ELR (cell line): ENCODE results near the gene SCUBE3.

Source experiments
- DNase-seq: peaks from one replicate; pipeline ENCODE4 v3.0.0-alpha.2; 2015; ENCODE audit warnings: low read depth

SCUBE3 gene

DNA sequence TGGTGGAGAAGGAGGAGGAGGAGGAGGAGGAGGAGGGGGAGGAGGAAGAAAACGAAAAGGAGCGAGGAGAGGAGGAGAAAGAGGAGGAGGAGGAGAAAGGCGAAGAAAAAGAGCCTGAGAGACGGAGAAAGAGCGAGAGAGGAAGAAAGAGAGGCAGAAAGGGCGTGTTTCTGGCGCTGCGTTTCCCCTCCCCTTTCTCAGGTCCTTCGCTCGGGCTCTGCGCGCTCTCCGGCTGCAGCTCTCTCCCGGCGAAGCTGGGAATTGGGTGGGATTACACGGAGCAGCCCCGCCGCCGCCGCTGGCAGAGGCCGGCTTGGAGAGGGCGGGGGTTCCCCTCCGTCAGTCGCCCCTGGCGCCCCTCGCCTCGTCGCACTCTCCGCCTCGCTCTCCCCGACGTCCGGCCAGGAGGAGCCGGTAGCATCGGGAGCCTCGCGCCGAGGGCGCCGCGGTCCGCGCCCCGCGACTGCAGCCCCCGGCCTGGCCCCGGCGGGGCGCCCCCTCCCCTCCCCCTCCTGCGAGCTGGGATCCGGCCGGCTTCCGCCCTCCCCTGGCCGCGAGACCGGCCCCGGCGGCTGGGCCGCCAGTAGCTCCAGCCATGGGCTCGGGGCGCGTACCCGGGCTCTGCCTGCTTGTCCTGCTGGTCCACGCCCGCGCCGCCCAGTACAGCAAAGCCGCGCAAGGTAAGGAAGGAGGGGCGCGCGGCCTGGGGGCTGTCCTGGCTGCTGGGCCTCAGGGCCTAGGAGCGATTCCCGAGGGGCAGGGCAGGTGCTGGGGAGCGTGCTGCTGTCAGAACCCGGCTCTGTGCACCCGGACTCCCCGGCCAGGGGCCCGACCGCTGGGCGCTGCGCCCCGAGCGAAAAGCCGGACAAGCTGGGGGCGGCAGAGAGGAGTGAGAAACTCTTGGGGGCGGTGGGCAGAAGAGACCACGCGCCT, at the start of gene SCUBE3:
Gene SCUBE3, plus strand, starts transcription at position 133 of the 933 bp plus-strand sequence. Its CDS starts 463 bp downstream, at position 596.
- peak; percentile 66 for DNase-seq

DNA sequence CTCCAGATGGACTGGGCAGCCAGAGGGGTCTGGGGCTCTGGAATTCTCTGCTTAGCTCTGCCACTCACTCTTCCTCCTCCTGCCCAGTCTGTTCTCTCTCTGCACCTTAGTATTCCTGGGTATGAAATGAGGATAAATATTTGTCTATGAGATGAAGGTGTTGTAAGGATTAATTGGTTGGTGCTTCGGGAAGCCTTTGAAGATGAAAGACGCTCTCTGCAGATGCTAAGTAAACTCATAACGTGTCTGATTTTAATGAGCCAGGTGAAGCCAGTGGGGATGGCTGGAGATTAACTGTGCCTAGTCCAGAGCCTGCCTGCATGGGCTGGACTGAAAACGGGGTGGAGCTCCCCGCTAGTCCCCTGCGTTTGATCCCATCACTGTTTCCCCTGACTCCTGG, 49.5 kb upstream of the SCUBE3 start:
- no peak for DNase-seq

DNA sequence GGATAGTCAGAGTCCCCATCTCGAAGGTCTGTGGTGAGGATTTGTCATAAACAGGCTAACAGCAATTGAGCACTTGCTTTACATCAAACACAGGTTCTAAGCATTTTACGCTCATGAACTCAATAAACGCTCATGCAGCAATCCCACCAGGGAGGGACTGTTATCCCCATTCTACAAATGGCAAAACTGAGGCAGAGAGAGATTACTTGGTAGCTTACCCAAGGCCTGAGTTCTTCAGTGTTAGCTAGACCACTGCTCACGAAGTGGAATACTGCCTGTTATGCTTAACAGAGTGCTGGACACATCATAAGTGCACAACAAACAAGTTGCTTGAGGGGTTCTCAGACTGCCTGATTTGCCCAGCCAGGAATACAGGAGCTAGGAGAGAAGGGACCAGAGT, 48.9 kb upstream of the SCUBE3 start:
- no peak for DNase-seq

DNA sequence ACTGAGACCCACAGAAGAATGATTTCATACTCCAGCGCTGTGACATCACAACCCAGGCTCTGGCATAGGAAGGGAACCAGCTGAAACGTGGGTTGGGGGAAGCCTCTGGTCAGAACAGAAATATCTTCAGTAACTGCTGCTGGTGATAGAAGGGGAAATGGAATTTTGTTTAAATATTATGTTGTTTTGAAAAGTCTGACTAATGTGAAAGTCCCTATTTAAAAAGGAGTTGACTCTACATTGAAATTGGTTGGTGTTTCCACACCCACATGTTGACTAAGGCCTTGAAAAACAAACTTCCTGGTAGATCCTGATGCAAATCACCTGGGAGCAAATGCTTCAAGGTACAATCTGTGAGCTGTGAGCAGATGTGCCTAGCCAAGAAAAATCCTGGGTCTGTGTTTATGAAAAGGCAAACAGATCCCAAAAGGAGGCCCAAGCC, 48.1 kb upstream of the SCUBE3 start:
- DNase-seq: peak; percentile 62

DNA sequence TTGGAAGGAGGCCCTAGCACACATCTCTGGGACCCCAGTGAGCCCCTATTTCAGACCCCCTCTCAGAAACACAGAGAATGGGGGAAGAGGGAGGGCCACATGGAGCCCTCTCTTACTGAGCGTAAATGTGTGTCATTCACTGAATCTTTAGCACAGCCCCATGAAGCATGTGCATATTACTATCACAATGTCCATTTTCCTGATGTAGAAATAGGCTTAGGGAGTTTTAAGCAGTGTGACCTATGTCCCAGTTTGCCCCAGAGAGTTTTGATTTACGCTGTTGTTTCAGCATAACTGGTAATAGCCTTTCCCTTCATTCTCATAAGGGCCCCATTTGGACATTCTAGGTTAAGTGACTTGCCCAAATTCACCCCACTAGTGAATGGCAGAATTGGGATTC, 47.6 kb upstream of the SCUBE3 start:
- DNase-seq: no peak

DNA sequence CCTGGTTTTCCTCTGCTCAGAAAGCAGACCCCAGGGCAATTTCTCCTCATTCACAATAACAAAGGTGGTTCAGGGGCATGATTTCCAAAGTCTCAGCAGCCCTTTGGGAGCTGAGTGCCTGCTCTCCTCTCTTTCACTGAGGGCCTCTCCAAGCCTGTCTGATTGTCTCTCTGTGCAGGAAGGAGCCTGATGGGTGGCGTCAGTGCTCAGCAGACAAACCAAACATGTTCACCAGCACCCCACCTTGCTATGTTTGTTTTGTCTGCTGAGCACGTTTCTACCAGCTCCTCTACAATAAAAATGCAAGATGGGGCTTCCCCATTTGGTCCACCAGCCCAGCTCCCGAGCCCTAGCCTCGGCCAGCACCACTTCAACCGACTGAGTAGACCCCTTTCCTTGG, 47.2 kb upstream of the SCUBE3 start:
- DNase-seq: no peak

DNA sequence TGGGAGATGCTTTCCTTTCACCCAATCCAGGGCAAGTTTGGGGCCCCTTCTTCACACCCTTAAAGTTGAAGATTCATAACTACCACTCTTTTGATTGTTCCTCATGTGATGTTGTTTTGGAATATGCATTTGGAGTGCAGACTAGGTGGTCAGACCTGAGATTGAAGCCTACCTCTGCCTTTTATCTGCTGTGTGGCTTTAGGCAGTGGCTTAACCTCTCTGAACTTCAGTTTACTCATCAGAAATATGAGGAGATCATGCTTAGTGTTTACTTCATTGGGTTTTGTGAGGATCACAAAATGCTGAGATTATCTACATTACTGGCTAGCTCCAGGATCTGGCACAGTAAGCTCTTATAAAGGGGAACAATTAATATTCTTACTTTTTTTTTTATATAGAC, 46.3 kb upstream of the SCUBE3 start:
- no peak for DNase-seq

DNA sequence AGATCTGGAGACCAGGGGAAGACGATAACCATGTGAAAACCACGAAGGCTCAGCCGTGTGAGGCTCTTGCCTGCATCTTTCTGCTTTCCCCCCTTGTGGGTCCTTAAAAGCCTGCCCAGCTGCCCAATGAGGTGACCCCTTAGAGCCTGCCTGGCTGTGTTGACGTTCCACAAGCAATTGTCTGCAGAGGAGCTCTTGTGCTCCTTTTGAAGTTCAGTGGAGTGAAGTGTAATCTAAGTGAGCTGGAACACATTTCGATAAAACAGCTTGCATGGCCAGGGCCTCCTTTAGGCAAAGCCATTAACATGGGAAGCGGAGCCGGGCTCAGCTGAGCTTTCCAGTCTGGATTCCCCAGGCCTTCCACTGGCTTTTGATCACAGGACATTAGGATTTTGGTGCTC, 45.3 kb upstream of the SCUBE3 start:
- DNase-seq: no peak

DNA sequence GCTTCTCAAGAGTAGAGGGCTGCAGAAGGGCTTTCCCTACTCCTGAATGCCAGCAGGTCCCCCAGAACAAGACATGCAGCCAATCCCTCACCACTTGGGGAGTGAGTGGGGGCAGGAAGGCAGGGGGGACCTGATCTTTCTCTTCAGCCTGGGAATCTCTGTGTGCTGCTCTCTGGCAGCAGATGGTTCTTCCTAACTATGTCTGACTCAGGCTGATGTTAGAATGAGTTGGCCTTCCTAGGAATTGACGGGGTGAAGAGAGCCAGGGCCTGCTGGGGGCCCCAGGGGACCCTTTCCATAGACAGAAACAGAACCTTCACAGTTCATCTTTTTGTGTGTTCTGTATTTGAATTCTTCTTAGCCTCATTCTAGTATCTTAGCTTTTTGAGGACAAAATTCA, 43.6 kb upstream of the SCUBE3 start:
- peak; percentile 86 for DNase-seq

DNA sequence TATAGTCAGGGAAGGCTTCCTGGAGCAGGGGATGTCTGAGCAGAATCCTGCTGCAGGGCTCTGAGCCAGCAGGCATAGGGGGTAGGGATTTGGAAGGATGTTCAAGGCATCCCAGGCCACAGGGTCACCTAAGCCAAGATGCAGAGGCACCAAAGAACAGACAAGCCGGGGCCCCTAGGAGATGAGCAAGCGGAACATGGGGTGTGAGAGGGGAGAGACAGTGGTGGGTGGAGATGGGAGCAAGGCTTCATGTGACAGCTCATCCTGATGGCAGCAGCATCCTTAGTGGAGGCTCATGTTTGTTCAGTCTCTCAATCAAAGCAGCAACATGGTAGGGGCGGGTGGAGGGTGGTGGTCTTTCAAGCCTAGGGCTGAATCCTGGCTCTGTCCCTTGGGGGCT, 42.9 kb upstream of the SCUBE3 start:
- DNase-seq: peak; percentile 67

DNA sequence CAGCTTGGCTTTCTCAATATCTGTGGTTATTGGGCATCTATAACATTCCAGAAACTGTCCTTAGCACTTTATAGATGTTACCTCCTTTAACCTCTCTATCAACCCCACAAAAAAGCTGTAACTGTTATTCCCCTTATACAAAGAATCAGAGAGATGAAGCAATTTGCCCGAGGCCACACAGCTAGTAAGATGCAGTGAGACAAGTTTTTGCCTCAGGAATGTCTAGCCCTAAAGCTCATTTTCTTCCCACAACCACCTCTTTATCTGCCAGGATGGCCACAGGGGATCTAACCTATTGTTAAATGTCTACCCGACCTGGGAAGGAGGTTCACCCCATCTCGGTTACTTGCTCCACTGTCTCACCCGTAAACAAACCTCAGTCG, 40.7 kb upstream of the SCUBE3 start:
- peak; percentile 60 for DNase-seq

DNA sequence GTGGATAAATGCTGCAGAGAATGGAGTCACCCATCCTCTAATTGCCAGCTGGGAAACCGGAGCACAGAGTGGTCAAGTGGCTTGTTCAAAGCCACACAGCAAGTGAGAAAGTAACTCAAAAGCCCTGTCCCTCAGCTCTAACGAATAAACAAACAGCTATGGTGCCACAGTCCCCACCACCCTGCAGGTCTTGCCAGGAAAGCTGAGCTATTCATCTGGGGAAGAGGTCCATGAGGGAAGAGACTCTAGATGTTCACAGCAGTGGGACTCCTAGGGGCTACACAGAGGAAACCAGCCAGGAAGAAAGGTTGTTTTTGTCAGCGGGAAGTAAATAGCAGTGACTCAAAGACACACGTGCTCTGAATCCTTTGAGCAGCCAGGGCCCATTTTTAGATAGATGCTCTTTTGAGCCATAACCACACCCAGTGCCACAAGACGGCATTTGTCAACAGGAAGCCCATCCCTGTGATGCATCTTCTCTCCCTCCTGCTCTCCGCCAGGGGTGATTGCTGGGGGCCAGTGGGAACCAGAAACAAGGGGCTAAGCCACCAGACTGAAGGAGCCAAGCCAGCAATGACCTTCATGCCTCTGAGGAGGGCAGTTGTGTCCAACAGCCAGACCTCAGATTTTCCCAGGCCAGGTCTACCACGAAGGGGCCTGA, 40.2 kb upstream of the SCUBE3 start:
- peak; percentile 95 for DNase-seq

DNA sequence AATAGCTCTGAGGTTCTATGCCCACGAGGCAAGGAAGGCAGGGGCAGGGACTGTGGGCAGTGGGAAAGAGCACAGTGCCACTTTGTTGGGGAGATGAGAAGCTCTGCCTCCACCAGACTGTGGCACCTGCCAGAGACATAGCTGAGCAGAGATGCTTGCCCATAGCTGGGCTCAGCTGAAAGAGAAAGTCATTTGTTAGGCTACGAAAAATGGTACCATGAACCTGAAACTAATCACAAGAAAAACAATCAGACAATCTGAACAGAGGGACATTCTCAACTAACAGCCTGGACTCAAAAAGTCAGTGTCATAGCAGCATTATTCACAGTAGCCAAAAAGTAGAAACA, 39.7 kb upstream of the SCUBE3 start:
- no peak for DNase-seq

DNA sequence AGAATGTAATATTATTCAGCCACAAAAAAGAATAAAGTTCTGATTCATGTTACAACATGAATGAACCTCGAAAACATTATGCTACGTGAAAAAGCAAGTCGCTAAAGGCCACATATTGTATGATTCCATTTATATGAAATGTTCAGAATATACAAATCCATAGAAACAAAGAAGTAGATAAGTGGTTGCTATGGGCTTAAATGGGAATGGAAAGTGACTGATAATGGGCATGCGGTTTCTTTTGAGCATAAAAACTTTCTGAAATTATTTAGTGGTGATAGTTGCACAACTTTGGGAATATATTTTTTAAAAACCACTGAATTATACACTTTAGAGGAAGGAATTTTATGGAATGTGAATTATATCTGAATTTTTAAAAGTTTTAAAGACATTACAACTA, 39.3 kb upstream of the SCUBE3 start:
- DNase-seq: no peak

DNA sequence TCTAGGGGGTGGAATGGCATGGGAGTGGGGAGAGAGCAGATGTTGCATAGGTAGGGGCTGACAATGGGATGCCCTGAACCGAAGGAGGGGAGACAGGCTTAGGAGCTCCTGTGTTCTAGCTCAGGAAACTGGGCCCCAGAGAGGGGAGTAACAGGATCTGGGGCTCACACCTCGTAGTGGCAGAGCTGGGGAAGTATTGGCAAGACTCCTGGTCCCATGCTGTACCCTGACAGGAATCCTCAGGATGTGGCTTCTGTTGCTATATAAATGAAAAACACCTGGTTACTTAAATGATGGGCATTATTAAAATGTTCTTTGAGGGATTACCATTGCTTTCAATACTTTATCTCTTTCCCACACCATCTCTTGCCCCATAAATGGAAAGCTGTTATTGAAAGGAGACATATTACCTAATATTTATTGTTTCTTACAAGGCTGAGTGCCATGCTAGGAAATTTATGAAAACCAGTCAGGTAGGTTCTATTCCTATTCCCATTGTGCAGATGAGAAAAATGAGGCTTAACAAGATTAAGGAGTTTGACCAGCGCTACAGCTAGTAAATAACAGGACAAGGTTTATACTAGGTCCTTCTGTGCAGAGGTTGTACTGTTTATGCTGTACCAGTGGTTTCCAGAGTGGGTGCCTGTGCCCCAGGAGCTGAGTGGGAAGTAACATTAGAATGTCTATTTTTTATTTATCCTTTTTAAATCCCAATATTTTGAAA, 37.3 kb upstream of the SCUBE3 start:
- no peak for DNase-seq

DNA sequence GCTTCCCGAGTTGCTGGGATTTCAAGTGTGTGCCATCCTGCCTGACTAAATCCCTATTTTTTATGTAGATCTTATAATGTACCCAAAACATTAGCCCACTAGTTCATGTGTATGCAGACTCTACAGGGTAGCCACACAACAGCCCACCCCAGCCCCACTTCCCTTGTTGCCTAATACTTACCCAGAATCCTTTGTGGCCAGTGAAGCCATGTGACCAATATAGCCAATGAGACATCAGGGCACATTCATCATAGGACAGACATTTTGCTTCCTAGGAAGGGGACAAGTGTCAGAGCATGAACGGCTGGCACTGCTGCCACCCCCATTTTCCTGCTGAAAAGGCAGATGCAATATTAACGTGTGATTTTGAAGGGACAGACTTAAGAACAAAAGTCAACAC, 36.6 kb upstream of the SCUBE3 start:
- DNase-seq: peak; percentile 57

DNA sequence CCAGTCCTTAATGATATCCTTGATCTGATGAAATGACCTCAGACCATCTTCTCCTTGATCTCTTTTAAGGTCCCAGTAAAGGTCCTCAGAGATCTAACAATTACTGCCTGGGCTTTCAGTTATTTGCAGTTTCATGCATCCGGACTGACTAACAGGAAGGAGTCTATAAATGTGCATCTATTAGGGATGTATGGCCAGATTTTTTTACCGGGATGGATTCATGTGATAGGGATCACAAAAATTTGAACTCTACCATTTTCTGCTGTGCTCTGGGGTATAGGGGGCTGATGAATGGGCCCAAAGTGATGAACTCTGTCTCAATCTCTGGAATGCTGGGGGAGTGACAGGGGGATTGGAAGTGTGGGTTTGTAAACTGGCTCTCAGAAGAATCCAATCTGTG, 36.2 kb upstream of the SCUBE3 start:
- peak; percentile 88 for DNase-seq

DNA sequence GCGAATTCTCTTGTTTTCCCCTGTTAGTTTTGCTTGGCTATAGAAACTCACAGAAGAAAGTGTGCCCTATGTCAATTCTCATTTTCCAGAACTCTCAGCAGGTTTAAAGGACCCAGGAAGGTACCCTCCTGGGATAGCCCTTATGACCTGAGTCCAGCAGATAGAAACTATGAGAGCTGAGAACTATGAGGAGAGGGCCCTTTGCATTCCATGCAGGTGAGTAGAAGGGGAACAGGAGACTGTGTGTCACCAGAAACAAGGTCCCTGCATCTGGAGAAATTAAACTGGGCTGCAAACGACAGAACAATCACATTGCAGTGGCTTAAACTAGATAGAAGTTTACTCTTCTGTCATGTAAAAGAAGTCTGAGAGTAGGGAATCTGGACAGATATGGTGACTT, 35.7 kb upstream of the SCUBE3 start:
- peak; percentile 57 for DNase-seq

DNA sequence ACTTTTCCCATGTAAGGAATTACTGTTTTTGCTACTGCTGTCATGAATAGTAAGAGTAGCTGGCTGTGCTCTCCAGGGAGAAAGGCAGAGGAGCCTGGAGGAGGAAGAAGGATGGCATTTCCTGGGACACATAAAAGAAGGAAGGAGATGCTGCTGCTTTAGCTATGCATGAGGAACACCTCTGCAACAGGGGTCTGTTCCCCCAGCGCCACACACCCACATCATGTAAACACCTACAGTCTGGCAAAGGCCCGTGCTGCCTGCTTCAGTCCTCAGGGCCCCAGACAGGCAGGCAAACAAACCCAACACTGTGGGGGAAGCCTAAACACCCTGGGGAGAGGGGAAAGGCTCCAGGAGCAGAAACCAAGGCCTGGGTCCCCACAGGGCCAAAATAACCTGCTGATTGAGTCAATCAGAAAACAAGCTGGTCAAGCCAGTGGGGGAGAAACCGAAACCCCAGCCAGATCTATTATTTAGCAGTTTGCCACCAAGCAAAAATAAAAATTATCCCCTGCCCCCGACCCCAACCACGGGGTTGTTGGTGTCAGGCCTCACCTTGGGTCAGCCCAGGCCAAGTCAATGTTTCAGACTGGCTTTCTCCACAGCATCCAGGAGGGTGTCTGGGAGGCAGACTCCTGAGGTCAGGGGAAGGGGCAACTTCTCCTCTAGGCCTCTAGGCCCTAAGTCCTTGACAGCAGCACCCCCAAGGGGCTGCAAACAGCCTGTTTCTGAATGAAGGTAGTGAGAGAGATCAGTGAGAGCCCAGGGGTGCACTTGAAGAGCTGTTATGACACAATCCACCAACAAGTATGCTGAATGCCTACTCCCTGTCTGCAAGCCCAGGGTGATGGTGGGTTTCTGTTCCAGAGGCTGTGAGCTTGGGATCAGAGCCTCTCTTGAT, 34.6 kb upstream of the SCUBE3 start:
- no peak for DNase-seq

DNA sequence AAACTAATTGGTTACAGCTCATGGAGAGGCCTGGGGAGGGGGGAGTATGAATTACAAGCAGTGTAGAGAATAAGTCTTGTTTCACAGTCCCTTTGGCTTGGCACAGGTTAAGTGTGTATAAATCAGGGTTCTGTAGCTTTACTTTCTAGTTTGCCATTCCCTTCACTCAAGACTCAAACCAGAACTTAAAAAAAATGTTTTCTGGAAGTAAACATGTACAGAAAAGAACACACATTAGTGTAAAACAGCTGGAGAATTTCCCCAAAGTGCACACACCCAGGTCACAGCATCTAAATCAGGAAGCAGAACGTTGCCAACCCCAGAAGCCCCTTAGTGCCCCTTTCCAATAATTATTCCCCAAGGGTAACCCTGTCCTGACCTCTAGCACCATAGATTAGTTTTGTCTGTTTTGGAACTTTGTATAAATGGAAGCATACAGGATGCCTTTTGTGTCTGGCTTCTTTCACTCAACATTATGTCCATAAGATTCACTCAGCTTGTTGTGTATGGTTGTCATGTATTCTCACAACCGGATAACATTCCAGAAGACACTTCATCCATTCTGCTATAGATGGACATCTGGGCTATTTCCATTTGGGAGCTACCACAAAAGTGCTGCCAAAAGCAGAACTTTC, 33.7 kb upstream of the SCUBE3 start:
- DNase-seq: no peak

DNA sequence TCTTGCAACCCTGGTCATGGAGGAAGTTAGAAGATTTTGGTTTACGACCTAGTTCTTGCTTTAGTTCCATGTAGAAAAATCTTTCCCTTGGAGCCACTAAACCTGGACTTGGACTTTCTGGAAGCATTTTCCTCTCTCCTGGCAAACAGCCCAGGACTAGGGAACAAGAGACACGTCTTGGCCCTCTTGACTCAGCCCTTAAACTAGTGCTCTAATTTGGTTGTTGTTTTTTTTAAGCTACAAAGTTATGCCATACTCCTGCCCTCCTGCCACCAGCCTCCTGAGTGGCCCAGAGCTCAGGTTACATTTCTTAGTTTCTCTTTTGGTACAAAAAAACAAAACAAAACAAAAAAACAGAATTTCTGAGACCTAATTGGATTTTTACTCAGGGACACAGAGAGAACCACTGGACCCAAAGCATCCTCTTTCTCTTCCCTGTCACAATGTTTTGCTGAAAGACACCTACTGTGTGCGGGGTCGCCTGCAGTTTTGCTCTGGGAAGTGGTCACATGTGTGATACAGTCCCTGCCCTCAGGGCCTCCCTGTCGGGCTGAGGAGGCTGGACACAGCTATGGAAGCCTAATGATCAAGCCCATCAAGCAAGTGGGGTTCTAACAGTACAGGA, 32.3 kb upstream of the SCUBE3 start:
- peak; percentile 60 for DNase-seq
